ENCODE data around the gene PDE10A. TPM values are rescaled to one million over a fixed set of nuclear protein-coding genes. Genes with fewer than 3 reads are reported as not detected.
A peak's percentile ranks its signal among the peaks of the same experiment; 100 is the strongest.

PDE10A gene
- total RNA-seq, 1 donor from 2014 or later: 14.4 TPM

DNA sequence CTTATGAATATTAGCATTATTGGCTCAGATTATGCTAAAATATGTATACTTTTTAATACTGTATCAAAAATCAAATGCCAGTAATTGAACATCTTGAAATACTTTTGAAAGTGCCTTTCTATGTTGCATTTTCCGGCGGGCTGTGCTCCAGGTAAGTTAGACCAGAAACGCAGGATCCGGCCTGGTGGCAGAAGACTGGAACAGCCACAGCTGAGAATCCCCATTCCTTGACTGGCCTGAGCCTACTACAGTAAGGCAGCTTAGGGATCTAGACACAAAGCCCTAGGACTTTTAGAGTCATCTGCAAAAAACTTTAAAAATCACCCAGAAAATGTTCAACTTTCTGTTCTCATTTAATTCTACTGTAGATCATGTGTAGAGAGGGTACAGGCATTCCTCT is 214.8 kb downstream of the PDE10A start:
- H3K27me3 Mint-ChIP-seq: no peaks in the 10 kb centered on the region
- H3K9me3 Mint-ChIP-seq (ENCODE audit: low read depth): peaks cover 5% of the 10 kb centered on the region
- H3K36me3 Mint-ChIP-seq (ENCODE audit: insufficient read depth): peaks cover 7% of the 10 kb centered on the region
- H3K4me3 Mint-ChIP-seq (ENCODE audit: low read depth): no peak overlapping the region
- no peak overlapping the region for H3K27ac Mint-ChIP-seq
- no peak for DNase-seq (ENCODE audit: low spot score, unreplicated experiment)
- no peaks in the 10 kb centered on the region for H3K4me1 Mint-ChIP-seq (ENCODE audit: low read depth)
- TF ChIP-seq, protein P1, sequence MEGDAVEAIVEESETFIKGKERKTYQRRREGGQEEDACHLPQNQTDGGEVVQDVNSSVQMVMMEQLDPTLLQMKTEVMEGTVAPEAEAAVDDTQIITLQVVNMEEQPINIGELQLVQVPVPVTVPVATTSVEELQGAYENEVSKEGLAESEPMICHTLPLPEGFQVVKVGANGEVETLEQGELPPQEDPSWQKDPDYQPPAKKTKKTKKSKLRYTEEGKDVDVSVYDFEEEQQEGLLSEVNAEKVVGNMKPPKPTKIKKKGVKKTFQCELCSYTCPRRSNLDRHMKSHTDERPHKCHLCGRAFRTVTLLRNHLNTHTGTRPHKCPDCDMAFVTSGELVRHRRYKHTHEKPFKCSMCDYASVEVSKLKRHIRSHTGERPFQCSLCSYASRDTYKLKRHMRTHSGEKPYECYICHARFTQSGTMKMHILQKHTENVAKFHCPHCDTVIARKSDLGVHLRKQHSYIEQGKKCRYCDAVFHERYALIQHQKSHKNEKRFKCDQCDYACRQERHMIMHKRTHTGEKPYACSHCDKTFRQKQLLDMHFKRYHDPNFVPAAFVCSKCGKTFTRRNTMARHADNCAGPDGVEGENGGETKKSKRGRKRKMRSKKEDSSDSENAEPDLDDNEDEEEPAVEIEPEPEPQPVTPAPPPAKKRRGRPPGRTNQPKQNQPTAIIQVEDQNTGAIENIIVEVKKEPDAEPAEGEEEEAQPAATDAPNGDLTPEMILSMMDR (IDR thresholded peaks at IDR 0.05; ENCODE audit: unreplicated experiment): peak; percentile 27

DNA sequence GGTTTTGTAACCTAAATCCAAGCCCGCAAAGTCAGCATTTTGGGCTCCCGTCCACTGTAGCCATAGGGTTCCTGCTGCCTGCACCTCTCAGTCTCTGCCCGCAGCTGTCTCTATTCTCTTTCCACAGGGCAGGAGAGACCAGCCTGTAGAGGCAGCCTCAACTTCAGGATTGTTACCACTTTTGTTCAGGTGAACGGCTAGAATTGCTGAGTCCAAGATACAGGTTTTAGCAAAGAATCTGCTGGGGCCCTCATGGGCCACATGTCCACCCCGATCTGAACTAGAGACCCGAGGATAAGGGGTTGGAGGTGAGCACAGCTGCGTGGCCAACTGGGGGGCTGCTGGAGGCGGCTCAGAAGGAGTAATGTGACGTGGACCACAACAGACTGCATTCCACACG is 215.9 kb downstream of the PDE10A start:
- H3K4me3 Mint-ChIP-seq (ENCODE audit: low read depth): no peak overlapping the region
- peaks cover 13% of the 10 kb centered on the region for H3K36me3 Mint-ChIP-seq (ENCODE audit: insufficient read depth)
- H3K27me3 Mint-ChIP-seq: no peaks in the 10 kb centered on the region
- TF ChIP-seq, protein P1 (IDR thresholded peaks at IDR 0.05; ENCODE audit: unreplicated experiment): no peak
- DNase-seq (ENCODE audit: low spot score, unreplicated experiment): no peak
- H3K27ac Mint-ChIP-seq: no peak overlapping the region
- peaks cover 5% of the 10 kb centered on the region for H3K9me3 Mint-ChIP-seq (ENCODE audit: low read depth)
- no peaks in the 10 kb centered on the region for H3K4me1 Mint-ChIP-seq (ENCODE audit: low read depth)

DNA sequence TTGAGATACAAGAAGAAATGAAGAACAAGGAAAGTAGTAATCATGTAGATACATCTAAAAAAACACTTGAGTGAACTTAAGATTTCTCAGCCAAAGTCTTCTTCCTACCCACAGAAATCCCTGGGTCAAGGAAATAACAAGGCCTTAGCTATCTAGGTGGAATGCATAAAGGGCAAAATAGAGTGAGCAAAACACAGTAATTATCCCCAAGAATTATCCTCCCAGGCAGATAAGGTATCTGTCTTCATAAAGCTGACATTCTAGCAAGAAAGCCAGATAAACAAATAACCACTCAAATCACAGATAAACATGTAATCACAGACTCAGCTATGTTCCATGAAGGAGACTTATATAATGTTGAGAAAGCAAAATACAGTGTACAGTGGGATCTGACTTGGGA is 216.7 kb downstream of the PDE10A start:
- H3K27ac Mint-ChIP-seq: no peak overlapping the region

DNA sequence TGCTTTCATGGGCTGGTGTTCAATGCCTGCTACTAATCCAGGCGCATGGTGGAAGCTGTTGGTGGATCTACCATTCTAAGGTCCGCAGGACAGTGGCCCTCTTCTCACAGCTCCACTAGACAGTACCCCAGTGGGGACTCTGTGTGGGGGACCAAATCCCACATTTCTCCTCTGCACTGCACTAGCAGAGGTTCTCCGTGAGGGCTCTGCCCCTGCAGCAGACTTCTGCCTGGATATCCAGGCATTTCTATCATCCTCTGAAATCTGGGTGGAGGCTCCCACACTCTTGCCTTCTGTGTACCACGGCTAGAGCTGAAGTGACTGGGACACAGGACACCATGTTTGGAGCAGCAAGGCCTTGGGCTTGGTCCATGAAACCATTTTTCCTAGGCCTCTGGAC is 219.6 kb downstream of the PDE10A start:
- H3K36me3 Mint-ChIP-seq (ENCODE audit: insufficient read depth): peaks cover 13% of the 10 kb centered on the region
- H3K27me3 Mint-ChIP-seq: no peaks in the 10 kb centered on the region
- H3K4me1 Mint-ChIP-seq (ENCODE audit: low read depth): no peaks in the 10 kb centered on the region
- peaks cover 5% of the 10 kb centered on the region for H3K9me3 Mint-ChIP-seq (ENCODE audit: low read depth)
- no peak overlapping the region for H3K4me3 Mint-ChIP-seq (ENCODE audit: low read depth)
- H3K27ac Mint-ChIP-seq: no peak overlapping the region
- DNase-seq (ENCODE audit: low spot score, unreplicated experiment): no peak
- TF ChIP-seq, protein P1 (IDR thresholded peaks at IDR 0.05; ENCODE audit: unreplicated experiment): no peak

More for the DNA sequence above, 216.7 kb downstream of the PDE10A start:
- TF ChIP-seq, protein P1 (IDR thresholded peaks at IDR 0.05; ENCODE audit: unreplicated experiment): no peak
- H3K36me3 Mint-ChIP-seq (ENCODE audit: insufficient read depth): peaks cover 13% of the 10 kb centered on the region
- peaks cover 5% of the 10 kb centered on the region for H3K9me3 Mint-ChIP-seq (ENCODE audit: low read depth)
- no peaks in the 10 kb centered on the region for H3K27me3 Mint-ChIP-seq
- DNase-seq (ENCODE audit: low spot score, unreplicated experiment): no peak
- no peaks in the 10 kb centered on the region for H3K4me1 Mint-ChIP-seq (ENCODE audit: low read depth)
- H3K4me3 Mint-ChIP-seq (ENCODE audit: low read depth): no peak overlapping the region

DNA sequence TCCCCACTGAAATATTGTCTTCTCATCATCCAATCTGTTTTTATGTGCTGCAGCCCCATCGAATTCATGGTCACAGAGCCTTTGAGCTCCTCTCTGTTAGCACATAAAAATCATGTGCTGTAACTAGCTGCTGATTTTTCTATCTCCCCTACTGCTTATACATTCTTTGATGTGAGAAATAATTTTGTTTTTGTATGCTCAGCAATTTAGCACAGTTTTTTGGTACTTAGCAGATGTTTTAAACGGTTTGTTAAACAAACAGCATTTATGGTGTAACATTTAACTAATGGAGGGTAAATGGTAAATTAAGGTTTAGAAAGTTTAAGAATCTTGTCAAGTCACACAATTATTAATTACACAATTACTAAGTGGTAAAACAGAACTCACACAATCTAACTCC is 221.9 kb downstream of the PDE10A start:
- Mint-ChIP-seq H3K36me3 (ENCODE audit: insufficient read depth) (peaks cover 13% of the 10 kb centered on the region), H3K27ac (no peak overlapping the region), H3K27me3 (no peaks in the 10 kb centered on the region), H3K4me3 (ENCODE audit: low read depth) (no peak overlapping the region), H3K9me3 (ENCODE audit: low read depth) (peaks cover 5% of the 10 kb centered on the region), H3K4me1 (ENCODE audit: low read depth) (no peaks in the 10 kb centered on the region)
- DNase-seq (ENCODE audit: low spot score, unreplicated experiment): no peak
- TF ChIP-seq, protein P1 (IDR thresholded peaks at IDR 0.05; ENCODE audit: unreplicated experiment): no peak
